HG03520 (cell line): ENCODE measurements around the gene RASA3.
"Not testable (repeated sequence)": the region's sequence is repeated elsewhere in the genome, so short reads cannot be mapped to it uniquely, and the experiment has no call there.

ENCODE experiments used
- ATAC-seq: cut with Tn5 transposase; IDR thresholded peaks from one replicate; pipeline ENCODE4 v1.9.1; 2021; ENCODE audit warnings: mild to moderate bottlenecking, moderate library complexity; ENCODE audit not compliant: unreplicated experiment

The RASA3 gene

GRCh38 chr13:114082849-114083645 lies 49.4 kb downstream of the RASA3 start:
- no peak for ATAC-seq

- no peak for ATAC-seq
Measured at GRCh38 chr13:114081761-114082681, 50.4 kb downstream of the RASA3 start.

DNA sequence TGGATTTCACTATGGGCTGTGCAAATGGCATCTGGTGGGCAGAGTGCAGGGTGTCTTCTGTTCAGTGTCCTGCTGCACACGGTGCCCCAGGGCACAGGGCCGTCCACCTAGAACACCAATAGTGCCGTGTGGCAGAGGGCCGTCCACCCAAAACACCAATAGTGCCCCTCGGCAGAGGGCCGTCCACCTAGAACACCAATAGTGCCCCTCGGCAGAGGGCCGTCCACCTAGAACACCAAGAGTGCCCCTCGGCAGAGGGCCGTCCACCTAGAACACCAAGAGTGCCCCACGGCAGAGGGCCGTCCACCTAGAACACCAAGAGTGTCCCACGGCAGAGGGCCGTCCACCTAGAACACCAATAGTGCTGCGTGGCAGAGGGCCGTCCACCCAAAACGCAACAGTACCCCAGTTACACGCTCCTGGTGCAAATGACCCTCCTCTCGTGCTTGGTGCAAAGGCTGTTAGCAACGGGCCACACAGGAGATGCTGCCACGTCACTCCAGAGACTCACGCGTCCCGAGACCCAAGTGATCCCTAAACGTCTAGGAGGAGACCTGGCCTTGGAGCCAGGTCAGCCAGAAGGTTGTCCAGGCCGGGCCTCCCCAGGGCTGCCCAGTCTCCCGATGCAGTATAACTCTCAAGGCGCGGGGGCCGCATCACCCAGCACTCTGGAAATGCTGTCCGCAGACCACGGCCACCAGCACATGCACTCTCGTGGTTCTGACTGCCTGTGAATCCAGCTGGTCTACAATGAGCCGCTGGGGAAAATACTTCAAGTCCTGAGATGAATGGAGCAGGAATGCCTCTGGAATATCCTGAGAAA lies 51.5 kb downstream of the RASA3 start:
- no peak for ATAC-seq

DNA sequence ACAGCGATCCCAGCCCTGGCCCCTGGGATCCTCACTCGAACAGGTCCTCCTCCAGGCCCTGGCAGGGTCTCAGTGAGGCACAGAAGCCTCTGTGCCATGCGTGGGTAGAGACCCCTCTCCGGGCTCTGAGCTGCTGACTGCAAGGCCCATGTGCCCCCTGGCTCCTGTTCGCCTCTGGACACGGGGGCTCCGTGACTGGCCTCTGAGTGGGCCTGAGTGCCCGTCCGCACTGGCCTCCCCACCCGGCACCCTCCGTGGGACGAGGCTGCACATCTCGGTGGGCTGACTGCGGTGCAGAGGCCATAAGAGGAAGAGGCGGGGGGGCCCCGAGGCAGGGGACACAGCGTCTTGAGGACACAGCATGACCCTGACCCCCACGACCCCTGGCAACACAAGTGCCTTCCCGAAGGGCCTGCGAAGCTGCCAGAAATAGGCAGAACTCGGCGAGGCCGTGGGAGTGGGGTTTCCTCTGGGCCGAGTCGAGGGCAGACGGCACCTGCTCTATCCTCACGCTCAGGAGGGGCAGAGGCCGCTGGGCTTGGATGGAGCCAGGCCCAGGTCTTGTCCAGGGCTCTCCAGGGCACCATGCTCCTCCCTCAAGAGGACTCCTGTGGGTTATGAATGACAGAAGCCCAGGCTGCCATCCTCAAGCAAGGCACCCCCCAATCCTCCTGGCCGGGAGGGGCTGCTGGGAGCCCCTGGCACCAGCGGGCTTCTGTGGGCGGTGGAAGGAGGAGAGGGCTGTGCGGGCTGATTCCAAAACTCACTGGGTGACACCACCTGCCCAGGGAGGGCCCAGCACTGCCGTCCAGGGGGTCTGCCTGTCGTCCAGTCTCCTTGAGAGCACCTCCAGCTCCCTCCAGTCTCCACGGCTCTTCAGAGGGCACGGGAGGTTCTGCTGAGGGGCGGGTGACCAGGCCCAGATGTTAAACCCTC lies 52.6 kb downstream of the RASA3 start:
- ATAC-seq = no peak

- ATAC-seq = no peak
Measured at GRCh38 chr13:114078461-114079451, 53.7 kb downstream of the RASA3 start.

DNA sequence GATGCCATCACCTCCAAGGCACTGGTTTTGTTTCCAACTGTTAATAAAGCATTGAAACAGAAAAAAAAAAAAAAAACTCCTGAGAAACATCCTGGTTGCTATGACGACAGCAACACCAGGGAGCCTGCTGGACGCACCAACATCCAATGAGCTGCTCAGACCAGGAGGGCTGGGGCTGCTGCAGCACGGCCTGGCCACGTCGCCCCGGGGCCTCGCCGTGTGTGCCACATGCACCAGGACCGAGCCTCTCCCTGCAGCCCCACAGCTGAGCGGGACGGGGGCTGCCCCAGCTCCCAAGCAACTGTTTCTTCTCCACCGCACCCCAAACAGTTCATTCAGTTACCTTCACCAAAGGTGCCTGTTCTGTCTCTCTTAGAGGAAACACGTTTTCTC lies 54.5 kb downstream of the RASA3 start:
- no peak for ATAC-seq

DNA sequence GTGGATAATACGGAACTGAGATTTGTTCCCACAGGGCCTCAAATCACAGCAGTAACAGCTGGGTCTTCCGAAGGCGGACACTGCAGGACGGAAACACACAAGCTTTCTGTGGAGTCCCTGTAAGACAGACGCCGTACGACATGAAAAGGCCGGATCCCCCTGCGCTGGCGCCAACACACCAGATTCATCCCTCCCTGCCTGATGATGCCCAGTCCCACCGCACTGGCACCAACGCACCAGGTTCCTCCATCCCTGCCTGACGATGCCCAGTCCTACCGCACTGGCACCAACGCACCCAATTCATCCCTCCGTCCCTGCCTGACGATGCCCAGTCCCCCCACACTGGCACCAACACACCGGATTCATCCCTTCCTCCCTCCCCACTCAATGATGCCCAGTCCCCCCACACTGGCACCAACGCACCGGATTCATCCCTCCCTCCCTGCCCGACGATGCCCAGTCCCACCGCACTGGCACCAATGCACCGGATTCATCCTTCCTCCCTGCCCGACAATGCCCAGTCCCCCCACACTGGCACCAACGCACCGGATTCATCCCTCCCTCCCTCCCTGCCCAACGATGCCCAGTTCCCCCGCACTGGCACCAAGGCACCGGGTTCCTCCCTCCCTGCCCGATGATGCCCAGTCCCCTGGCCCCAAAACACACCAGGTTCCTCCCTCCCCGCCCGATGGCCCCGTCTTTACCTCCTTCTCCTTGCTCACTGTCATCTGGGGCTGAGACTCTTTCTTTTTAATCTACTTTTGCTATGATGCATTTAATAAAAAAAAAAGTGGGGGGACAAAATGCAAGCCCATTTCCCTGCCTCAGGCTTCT lies 55.1 kb downstream of the RASA3 start:
- ATAC-seq = no peak

- ATAC-seq = no peak
Measured at GRCh38 chr13:114076329-114077090, 55.9 kb downstream of the RASA3 start.

DNA sequence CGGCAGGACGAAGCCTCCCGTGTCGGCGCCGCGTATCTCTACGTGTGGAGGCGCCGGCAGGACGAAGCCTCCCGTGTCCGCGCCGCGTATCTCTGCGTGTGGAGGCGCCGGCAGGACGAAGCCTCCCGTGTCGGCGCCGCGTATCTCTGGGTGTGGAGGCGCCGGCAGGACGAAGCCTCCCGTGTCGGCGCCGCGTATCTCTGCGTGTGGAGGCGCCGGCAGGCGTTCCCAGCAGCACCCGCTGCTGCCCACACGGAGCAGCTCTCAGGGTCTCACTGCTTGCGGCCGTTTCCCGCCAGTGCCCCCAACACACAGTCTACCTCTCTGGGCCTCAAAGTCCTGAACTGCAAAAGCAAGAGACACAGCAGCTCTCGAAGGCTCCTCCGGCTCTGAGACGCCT lies 56.6 kb downstream of the RASA3 start:
- not testable (repeated sequence) for ATAC-seq

GRCh38 chr13:114074671-114075315 lies 57.6 kb downstream of the RASA3 start:
- no peak for ATAC-seq

GRCh38 chr13:114073881-114074612 lies 58.4 kb downstream of the RASA3 start:
- no peak for ATAC-seq

- no peak for ATAC-seq
Measured at GRCh38 chr13:114072421-114072820, 60.0 kb downstream of the RASA3 start.

- ATAC-seq = no peak
Measured at GRCh38 chr13:114071991-114072390, 60.4 kb downstream of the RASA3 start.

DNA sequence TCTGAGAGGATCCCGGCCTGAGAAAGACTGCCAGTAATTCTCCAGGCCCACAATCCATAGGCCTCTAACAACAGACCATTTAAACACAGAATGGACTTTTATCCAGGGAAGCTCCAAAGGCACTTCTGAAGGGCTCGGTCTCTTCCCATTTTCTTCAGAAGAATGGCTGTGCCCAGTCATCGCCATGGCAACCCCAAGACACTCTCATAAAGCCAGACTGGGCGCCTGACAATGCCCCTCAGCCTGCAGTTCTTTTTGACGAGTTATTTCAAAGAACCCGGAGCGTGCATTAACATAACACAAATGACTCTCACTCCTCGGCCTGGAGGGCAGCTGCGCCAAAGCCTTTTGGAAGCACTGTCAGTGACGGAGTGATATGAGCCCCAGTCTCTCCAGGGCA lies 61.0 kb downstream of the RASA3 start:
- ATAC-seq = no peak

GRCh38 chr13:114070098-114070799 lies 62.2 kb downstream of the RASA3 start:
- no peak for ATAC-seq
